HT-29 (cell line): ENCODE data around the gene ABHD12. TPM values are rescaled to one million over a fixed set of nuclear protein-coding genes. Genes with fewer than 3 reads are reported as not detected.
A peak's percentile ranks its signal among the peaks of the same experiment; 100 is the strongest.
"Not testable (repeated sequence)": the region's sequence is repeated elsewhere in the genome, so short reads cannot be mapped to it uniquely, and the experiment has no call there.

Experiments used
- DNase-seq: peaks from one replicate; pipeline ENCODE4 v3.0.0-alpha.2; 2015; ENCODE audit warnings: low spot score
- total RNA-seq: library from RNA; depleted of rRNA; stranded (reverse); fragments of >200 nt; shearing (Covaris generic); gene quantifications from 2 replicates; pipeline ENCODE4 v1.2.3, GENCODE V29; 2014; rRNA removed

The ABHD12 gene
- total RNA-seq, result 93.6 and 105 TPM in 2 replicates

DNA sequence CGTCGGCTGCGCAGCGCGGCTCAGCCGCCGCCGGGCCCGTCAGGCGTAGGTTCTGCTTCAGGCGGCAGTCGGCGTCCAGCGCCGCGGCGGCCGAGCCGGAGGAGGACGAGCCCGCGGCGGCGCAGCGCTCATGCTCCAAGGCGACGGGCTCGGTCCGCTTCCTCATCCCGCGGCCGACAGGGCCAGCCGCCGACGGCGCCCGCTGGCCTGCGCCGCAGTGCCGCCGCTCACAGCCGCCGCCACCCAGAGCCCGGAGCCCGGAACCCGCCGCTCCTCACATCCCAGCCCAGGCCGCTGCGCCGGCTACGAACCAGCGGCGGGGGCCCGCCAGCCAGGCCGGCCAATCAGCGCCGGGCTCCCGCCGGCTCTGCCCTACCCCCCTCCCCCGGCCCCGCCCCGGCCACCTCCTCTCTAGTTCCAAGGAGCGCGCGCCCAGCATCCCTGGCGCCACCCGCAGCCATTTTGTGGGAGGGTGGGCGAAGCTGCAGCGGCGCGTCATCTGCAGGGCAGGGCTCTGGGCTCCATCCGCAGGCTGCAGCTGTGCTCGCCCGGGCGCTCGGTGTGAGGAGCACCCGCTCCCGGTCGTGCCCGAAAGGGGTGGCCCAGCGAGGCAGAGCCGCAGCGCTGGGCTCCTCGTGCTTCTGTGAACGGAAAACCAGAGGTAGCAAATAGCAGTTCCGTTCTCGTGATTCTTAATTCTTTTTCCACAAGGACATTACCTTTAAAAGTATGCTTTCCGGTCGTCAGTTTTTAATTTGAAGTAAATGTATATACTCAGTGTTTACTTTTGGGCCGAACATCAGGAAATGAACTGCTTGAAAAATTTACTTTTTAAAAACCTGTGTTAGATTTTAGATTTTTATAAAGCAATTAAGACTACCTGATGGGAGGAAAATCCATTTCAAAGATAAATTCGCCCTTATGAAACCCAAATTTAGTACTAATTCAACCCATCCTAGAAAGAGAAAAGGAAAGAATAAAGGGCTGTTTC, at the start of gene ABHD12:
Gene ABHD12, minus strand, starts transcription at position 298 of the 991 bp plus-strand sequence. Its CDS starts 132 bp downstream, at position 166.
- peak; percentile 99 for DNase-seq

DNA sequence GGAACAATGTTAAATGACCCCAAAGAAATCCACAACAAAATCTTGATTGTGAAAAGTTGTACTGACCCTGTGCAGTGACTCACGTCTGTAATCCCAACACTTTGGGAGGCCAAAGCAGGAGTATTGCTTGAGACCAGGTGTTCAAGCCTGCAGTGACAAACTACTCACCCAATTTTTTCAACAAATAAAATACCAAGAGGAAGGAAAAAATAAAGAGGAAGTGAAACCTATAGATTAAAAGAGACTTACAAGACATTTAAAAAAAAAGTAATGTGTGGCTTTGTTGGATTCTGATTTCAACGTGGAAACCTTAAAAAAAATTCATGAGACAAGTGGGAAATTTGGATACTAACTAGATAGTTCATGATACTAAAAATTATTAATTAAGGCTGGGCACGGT, 48.7 kb upstream of the ABHD12 start:
- DNase-seq, result no peak

DNA sequence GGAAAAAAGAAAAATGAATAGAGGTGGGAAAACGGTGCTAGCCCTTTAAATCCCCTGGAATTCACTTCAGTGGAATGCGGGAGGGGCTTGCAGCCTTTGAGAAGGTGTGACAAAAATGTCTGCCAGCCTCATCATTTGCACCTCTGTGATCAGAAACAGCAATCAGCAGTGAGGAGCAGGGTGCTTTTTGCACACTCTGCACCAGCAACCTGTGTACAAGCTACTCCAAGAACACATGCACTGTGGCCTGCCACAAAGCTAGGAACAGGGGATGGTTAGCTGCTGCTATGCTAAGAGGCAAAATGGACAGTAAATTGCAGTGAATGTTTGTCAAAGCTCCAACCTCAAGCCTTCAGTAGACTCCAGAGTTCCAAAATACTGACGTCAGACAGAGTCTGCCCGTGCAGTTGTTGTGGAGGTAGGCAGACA, 46.5 kb upstream of the ABHD12 start:
- DNase-seq, result no peak

DNA sequence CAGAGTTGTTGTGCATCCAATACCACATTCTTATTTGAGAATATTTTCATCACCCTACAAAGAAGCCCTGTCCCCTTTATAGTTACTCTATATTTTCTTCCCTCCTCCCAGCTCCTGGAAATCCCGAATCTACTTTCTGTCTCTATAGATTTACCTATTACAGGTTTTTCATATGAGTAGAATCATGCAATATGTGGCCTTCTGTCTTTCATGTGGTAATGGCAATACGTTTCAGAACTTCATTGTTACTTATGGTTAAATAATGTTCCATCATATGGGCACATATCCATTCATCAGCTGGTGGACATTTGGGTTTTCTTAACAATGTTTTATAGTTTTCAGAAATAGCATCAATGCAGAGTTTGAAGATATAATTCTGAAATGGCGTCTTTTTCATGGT, 33.9 kb upstream of the ABHD12 start:
- DNase-seq, result no peak

DNA sequence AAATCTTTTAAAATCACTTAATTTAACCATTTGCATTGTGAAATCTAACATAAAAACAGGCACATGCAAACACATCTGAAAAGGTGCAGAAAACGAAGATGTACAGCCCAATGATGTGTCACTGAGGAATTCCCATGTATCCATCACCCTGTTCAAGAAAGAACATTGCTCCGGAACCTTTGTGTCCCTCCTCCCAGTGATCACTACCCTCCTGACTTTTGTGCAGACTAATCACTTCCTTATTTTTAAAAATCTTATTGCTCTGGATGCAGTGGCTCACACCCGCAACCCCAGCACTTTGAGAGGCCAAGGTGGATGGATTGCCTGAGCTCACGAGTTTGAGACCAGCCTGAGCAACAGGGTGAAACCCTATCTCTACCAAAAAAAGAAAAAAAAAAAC, 31.4 kb upstream of the ABHD12 start:
- no peak for DNase-seq

DNA sequence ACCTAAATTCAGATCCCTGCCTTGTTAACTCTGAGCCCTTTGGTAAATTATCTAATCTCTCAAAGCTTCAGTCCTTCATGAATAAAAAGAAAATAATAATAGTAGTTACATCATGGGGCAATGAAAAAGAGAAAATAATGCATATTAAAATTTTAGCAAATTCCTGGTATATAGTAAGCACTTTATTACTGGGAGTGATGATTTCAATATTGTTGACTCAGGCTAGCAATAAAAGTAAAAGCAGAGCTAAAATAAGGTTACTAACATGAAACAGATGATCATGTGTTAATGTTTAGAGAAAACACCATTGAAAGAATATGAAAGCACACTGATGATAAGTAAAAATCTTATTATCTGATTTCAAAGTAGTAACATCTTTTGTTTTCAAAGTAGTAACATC, 30.5 kb upstream of the ABHD12 start:
- DNase-seq, result no peak

DNA sequence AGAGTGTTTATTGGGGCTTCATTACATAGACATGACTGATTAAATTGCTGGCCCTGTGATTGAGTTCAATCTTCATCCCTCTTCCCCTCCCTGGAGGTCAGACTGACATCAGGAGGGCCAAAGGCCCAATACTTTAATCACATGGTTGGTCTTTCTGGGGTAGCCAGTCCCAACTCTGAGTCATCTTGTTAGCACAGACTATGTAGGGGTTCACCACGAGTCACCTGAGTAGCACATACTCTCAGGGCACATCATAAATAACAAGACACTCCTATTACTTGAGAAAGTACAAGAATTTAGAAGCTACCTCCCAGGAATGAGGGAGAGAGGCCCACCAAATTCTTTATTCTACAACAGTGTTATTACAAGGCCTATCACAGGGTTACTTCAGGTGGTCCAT, 28.1 kb upstream of the ABHD12 start:
- no peak for DNase-seq

DNA sequence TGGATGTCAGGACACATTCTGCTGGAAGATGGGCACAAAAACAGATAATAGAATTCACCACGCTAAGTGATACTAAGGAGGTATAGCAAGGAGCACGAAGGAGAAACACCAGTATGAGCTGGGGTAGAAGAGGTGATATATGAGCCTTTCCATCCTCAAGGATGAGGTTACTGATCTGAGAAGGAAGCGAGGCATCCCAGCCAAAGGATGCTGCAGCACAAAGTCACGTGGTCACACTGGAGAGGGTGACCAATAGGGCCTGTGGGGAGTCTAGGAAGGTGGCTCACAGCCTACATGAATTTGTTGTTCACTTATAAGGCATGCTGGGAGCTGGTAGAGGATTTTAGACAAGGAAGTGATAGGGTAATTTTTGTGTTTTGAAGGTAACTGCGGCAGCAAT, 18.3 kb upstream of the ABHD12 start:
- DNase-seq, result no peak

DNA sequence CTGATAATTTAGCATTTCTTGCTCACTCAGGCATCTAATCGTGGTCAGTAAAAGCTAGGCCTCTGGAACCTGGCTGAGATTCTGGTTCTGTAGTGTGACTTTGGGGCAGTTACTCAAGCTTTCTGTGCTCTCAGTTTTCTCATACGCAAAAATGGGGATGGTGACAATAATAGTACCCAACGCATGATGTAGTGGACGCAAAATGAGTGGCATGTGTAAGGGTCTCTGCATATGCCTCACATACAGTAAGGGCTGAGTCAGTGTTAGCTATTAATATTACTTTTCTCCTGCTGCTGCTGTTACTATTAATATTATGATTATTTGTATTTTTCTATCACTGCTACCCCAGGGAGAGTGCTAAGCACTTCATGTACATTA, 17.5 kb upstream of the ABHD12 start:
- DNase-seq, result no peak

DNA sequence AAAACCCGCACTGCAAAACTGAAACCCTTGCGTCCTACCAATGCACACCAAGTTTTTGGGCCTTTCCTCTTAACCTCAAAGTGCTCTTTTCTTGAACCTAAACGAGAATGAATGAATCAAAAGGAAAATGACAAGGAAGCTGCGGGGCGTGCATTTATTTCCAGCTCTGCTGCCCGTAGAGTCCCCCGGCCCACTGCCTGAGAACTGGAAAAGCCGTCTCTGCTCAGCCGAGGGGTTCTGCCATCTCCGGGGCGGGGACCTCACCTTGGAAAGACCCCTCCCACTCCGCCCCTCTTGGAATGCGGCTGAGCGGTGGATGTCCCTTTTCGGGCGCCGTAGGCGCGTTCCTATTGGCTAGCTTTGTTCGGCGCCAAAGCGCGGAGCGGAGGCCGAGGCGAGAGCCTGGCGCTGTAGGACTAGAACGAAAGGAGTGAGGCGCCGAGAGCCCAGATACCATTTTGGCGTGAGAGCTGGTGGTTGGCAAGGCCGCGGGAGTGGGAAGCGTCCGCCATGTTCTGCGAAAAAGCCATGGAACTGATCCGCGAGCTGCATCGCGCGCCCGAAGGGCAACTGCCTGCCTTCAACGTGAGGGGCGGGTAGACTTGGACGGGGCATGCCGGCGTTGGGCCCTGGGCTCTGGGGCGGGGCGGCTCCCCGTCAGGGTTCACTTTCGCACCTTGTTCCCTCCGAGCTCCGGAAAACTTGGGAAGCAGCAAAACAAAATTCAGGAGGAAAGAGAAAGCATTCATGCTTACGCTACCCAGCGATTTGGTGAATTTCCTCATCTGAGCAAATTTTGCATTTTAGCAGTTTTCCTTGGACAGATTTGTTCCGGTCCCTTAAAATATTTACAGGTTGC, 16.9 kb upstream of the ABHD12 start, which contains the start of gene GINS1:
Gene GINS1, plus strand, starts transcription at position 363 of the 859 bp plus-strand sequence. Its CDS starts 148 bp downstream, at position 511.
- DNase-seq, result peak; percentile 96

DNA sequence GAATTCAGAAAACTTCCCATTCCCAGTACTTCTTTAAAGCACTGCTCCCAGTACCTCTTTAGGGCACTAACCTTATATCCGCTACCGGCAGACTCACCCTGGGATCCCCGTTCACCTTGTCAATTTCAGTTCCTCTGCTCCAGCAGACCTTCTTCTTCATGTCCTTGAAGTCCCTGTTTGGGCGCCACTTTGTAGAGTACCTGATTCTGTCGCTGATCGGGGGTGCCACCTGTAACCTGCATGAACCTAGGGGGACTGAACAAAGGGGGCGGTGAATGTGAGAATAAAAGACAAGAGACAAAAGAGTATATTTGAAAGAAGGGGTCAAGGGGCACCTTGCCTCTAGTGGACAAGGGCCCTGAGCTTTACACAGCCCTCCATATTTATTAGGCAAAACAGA, 11.9 kb upstream of the ABHD12 start:
- DNase-seq, result no peak

DNA sequence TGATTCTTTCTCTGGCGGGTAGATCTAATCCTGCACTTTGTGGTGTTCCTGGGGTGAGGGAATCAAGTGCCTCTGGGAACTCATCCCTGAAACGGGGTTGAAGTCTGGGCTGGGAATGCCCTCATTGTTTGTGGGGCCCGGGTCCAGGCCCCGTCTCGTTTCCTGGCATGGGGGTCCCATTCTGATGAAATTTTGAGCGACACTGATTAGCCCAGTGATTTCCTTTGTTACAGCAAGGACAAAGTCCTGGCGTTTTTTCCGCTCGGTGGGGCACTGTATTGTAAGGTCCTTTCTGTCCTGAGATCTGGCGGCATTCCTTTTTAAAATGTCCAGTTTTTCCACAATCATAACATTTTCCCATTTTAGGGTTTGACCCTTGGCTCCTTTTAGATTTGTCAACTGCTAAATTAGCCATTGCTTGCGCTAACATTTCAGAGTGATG, 9.7 kb upstream of the ABHD12 start:
- not testable (repeated sequence) for DNase-seq

DNA sequence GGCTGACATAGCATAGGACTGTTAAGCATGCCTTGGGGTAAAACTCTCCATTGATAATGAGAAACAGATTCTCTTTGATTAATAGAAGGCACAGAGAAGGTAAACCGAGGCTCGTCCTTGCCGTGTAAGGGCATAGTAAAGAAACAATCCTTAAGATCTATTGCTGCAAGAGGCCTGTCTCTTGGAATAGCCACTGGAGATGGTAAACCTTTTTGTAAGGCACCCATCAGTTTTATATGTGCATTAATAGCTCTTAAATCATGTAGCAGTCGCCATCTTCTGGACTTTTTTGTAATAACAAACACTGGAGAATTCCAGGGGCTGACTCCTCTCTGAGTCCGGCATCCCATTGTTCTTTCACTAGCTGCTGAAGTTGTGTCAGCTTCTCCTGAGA, 8.4 kb upstream of the ABHD12 start:
- peak; percentile 97 for DNase-seq

DNA sequence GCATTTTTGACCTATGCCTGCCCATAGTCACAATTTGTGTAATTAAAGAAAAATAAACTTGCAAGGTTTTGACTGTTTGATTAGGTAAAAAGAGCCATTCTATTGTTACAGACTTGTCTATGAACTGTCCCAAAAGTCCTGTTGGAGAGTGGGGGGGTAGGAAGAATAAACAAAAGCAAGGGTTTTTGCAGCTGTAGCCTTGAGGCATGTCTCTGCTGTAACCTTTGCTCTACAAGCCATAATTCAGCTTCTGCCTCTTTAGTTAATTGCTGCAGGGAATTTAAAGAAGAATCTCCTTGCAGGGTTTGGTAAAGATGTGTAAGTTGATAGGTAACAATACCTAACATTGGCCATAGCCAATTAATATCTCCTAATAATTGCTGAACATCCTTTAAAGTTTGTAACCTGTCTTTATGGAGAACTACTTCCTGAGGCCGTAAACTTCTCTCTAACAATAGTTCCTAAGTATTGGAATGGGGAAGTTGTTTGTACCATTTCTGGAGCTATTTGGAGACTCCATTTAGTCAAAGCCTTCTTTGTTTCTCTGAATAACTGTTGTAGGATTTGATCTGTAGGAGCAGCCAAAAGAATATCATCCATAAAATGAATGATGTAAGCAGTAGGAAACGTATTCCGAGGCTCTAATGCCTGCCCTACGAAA, 7.9 kb upstream of the ABHD12 start:
- DNase-seq, result no peak

DNA sequence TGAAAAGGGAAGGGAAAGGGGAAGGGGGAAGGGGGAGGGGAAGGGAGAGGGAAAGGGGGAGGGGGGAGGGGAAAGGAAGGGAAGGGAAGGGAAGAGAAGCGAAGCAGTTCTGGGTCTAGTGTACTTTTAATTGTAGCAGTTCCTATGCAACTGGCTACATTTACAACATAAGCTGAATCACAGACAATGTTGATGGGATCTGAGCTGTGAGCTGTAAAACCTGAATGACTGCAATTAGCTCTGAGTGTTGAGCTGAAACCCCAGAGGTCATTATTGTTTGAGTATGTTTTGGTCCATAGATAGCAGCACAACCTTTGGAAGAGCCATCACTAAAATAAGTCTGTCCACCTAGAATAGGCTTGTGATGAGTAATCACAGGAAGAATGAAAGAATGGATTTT, 7.2 kb upstream of the ABHD12 start:
- DNase-seq, result peak; percentile 84

DNA sequence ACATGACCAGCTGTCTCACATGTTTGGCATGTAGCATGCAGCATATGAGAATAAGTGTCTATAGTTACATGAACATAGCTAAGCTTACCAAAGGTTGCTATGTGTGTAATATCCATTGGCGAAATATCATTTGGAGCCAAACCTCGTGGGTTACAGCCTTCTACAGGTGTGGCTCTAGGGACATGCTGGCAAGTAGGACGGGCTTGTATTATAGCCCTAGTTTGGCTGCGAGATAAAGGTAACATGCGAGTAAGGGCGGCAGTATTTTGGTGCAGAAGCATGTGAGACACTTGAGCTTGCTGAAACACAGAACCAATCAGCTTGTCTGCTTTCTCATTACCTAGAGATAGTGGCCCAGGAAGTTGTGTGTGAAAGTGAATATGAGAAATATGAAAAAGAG, 6.5 kb upstream of the ABHD12 start:
- DNase-seq, result no peak

DNA sequence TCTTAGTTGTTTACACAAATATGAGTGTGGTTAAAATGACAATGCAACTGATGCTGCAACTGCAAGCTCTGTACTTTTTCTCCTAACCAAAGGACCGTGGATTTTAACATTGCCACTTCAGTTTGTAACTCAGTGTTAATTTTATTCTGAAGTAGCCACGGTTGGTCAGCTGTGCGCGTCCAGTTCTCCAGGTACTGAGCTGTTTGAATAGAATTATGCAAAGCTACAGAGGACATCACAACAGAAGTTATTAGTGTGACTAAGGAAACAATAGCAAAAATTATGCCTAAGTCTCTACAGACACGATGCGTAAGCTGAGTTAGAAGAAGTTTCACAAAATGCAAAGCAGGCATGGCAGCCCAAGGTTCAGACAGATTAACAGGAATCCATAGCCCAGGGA, 4.4 kb upstream of the ABHD12 start:
- DNase-seq, result no peak

DNA sequence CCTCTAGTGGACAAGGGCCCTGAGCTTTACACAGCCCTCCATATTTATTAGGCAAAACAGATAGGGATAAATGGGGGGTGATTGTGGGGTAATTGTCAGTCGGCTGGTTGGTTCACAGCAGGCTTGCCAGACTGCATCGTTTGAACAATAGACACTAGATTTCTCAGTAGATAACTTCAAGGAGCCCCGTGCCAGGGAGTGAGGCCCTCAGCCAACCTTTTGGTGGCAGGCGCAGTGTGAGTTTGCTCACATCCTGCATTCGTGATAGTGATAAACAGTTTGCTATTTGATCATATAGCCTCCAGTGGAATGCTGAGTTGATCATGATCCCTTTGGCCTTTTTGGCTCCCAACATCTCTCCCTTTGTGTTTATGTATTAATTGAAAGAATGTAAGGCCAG, 3.6 kb upstream of the ABHD12 start:
- no peak for DNase-seq

DNA sequence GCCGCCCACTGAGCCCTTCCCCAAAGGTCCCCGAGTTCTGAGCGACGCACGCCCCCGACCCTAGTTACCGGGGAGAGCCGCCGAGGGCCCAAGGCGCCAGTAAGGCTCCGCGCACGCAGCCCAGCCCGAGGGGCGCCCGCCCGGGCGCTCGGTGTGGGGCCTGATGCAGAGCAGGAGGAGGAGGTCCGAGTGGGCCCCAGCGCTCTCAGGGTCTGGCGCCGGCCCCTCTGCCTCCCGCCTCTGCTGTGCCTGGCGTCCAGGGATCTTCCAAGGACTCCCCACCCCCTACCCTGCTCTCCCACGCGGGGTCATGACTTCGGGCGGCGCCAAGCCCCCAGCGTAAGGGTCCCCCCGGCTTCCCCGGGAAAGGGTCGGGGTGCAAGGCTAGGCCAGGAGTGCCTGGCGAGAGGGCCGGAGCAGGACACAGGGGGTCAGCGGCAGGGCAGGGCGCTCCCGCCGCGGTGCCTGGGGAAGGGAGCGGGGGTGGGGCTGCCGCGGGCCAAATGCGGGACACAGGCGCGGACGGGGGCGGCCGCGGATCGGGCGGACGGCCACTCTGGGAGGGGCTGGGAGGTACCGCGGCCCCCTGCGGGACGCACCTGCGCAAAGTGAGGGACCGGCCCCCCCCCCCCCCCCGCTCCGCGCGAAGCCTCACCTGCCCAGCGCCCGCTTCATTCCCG, 637 bp downstream of the ABHD12 start:
- DNase-seq, result peak; percentile 62

DNA sequence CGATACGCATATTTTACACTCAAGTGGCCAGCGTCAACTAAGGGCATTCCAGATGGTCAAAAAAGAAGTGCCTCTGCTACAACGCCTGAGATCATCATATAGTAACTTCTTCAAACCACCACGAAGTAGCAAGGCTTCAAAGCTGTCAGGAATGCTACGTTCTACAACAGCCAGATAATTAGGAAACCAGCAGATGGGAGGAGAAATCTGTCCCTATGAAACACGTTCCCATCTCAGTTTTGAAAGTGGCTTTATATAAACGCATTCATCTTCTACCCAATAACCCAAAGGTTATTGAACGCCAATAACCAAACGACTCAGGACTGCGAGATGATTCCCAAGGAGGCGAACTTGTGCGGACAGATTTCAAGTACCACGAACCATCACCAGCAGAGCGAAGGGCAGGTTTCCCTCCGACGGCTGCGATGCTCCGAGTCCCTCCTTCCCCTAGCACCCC, 1.2 kb downstream of the ABHD12 start:
- peak; percentile 74 for DNase-seq
